Pancreas (tissue), 10 donors: Measurements from ENCODE around the gene RER1. TPM values are rescaled to one million over a fixed set of nuclear protein-coding genes. Genes with fewer than 3 reads are reported as not detected.
A peak's percentile ranks its signal among the peaks of the same experiment; 100 is the strongest.

Experiments
- ATAC-seq, 4 donors: fragments of 200-7000 bp; cut with Tn5 transposase; one replicate each; pipeline versions ENCODE4 v1.8.0 to v1.9.1; 2020; ENCODE audit warnings: mild to moderate bottlenecking in 4 of 4, moderate library complexity in 4 of 4
- DNase-seq, 6 donors: peaks; one replicate each; pipeline ENCODE4 v3.0.0-alpha.2; 2020
- FAIRE-seq: peaks from 2 replicates; lab custom pipeline; 2012; peaks lifted over from hg19 to GRCh38; lab: Jason Lieb, UNC
- H3K27ac ChIP-seq, 4 donors: fragments of 200-600 bp; sonication (generic); 1 replicate in 3 of 4; 2 replicates in 1 of 4; pipeline versions ENCODE4 v1.5.0 to v1.8.0; 2020
- H3K27me3 ChIP-seq, 4 donors: fragments of 200-600 bp; one replicate each; pipeline ENCODE4 v1.8.0; 2021
- H3K36me3 ChIP-seq, 3 donors: fragments of 200-600 bp; sonication (generic) in 1 of 3; one replicate each; pipeline versions ENCODE4 v1.5.0 to v1.8.0; 2020 to 2021
- H3K4me1 ChIP-seq, 3 donors: fragments of 200-600 bp; one replicate each; pipeline ENCODE4 v1.8.0; 2021
- H3K4me3 ChIP-seq, 4 donors: fragments of 200-600 bp; sonication (generic) in 2 of 4; one replicate each; pipeline versions ENCODE4 v1.5.0 to v1.8.0; 2020 to 2021
- H3K9me3 ChIP-seq, 4 donors: fragments of 200-600 bp; one replicate each; pipeline ENCODE4 v1.8.0; 2021
- WGBS, 2 donors: extraction: QIAGEN DNeasy Blood & Tissue Kit; methylation state at CpG; one replicate each; pipeline ENCODE4 v1.1.7; 2013; 5-methylcytosine and 5-hydroxymethylcytosine counted together
- intact Hi-C, 3 donors: fragments of 100-400 bp; cut with DNase I; formaldehyde crosslinking; loops; one replicate each; pipeline versions ENCODE4 v1.11.1 to v1.14.2; 2022
- polyA plus RNA-seq, 2 donors: library from polyadenylated mRNA; stranded (reverse); fragments of 200-250 nt; gene quantifications; one replicate each; pipeline ENCODE4 v1.2.3, GENCODE V29; 2013
- total RNA-seq, 6 donors: library from RNA; stranded (reverse); fragmentation: NEBNext Ultra II Directional in 4 of 6; extraction: Animal tissue kit (Norgen Biotek cat#: 25700) in 4 of 6; gene quantifications; one replicate each; pipeline versions ENCODE4 v1.2.1 to v1.2.4, GENCODE V29; 2021 to 2023
- TF ChIP-seq, protein P1 (sequence below), 4 donors: fragments of 200-600 bp; sonication (generic) in 3 of 4; IDR thresholded peaks; one replicate each; pipeline versions ENCODE4 v1.5.0 to v1.8.0; 2021; ENCODE audit warnings: antibody characterized with exemption in 4 of 4
- donor health status: healthy with polysubstance abuse.
- donor health status: DM: no; HTN: no; CAD: no; lungs with moderate emphysema.
- donor health status: DM: no; HTN: no; CAD: no.
- donor health status: control.
- donor health status: control.
- donor health status: Bipolar disorder and iron deficiency.
- donor health status: DM: yes; HTN: yes; CAD: no.
- donor health status: DM: no; HTN: no; CAD: no.
- donor health status: DM: no; HTN: no; CAD: no.
- donor health status: DM: yes; HTN: yes; CAD: no.

RER1 gene
- total and polyA plus RNA-seq, 8 donors = 54.8 to 84.2 (median 70.6) TPM

GRCh38 chr1:2344744-2345296 is 46.8 kb upstream of the RER1 start:
- 83 to 89% methylated on average over 29 of the region's 29 CpGs for WGBS, 2 donors
- H3K27me3 ChIP-seq = no peaks in the 10 kb centered on the region
- no peak for FAIRE-seq
- H3K27ac ChIP-seq = no peak overlapping the region
- H3K36me3 ChIP-seq = no peaks in the 10 kb centered on the region
- intact Hi-C loops = no loop called here
- no peaks in the 10 kb centered on the region for H3K4me1 ChIP-seq
- no peak overlapping the region for H3K4me3 ChIP-seq
- no peaks in the 10 kb centered on the region for H3K9me3 ChIP-seq
- DNase-seq = peak in 3 of 6 donors; percentile 24 to 47 (median 35)
- TF ChIP-seq, protein P1, sequence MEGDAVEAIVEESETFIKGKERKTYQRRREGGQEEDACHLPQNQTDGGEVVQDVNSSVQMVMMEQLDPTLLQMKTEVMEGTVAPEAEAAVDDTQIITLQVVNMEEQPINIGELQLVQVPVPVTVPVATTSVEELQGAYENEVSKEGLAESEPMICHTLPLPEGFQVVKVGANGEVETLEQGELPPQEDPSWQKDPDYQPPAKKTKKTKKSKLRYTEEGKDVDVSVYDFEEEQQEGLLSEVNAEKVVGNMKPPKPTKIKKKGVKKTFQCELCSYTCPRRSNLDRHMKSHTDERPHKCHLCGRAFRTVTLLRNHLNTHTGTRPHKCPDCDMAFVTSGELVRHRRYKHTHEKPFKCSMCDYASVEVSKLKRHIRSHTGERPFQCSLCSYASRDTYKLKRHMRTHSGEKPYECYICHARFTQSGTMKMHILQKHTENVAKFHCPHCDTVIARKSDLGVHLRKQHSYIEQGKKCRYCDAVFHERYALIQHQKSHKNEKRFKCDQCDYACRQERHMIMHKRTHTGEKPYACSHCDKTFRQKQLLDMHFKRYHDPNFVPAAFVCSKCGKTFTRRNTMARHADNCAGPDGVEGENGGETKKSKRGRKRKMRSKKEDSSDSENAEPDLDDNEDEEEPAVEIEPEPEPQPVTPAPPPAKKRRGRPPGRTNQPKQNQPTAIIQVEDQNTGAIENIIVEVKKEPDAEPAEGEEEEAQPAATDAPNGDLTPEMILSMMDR (IDR thresholded peaks at IDR 0.05) = no peak
- ATAC-seq = no peak

- DNase-seq (peak in 3 of 6 donors; percentile 9 to 57 (median 49)), ATAC-seq (no peak), FAIRE-seq (no peak)
- no peak overlapping the region for H3K27ac ChIP-seq
- H3K4me3 ChIP-seq = no peak overlapping the region
- no peaks in the 10 kb centered on the region for H3K27me3 ChIP-seq
- no peaks in the 10 kb centered on the region for H3K4me1 ChIP-seq
- no peaks in the 10 kb centered on the region for H3K36me3 ChIP-seq
- TF ChIP-seq, protein P1 (IDR thresholded peaks at IDR 0.05) = no peak
- 71 to 78% methylated on average over 23 to 24 of the region's 24 CpGs for WGBS, 2 donors
- intact Hi-C loops = no loop called here
- H3K9me3 ChIP-seq = no peaks in the 10 kb centered on the region
Measured at GRCh38 chr1:2345297-2346075, 46.2 kb upstream of the RER1 start.

DNA sequence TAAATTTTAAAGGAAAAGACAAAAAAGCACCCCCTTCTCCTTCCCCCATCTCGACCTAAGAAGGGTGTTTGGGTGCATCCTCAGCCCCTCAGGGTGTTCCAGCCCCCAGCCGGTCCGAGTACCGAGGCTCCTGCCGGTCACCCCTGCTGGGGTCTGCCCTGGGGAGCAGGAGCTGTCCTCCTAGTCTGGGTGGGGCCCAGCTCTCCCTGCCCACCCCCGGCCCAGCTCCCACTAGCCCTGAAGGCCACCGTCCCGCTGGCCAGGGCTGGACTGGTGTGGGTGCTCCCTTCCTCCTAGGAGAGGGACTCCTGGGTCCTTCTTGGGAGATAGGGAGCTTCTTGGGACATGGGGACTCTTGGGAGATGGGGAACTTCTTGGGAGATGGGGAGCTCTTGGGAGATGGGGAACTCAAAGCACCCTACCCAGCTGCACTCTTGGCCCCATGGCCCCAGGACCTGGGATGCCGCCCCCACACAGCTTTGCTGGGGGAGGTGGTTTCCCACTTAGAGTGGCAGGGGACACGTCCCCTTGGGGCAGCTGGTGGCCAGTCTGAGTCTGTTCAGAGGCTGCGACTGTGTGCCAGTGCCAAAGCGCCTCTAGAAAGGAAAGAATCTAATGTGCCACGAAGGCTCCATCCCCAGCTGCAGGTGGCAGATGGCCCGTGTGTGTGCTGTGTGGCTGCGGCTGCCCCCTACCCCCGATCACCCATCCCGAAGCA is 44.8 kb upstream of the RER1 start:
- Histone ChIP-seq H3K36me3 (no peaks in the 10 kb centered on the region), H3K4me1 (no peaks in the 10 kb centered on the region), H3K27ac (no peak overlapping the region), H3K27me3 (no peaks in the 10 kb centered on the region), H3K4me3 (no peak overlapping the region), H3K9me3 (no peaks in the 10 kb centered on the region)
- DNase-seq (peak in 3 of 6 donors; percentile 16 to 50 (median 40)), ATAC-seq (no peak), FAIRE-seq (no peak)
- intact Hi-C loops = no loop called here
- WGBS, 2 donors = 76 to 82% methylated on average over 17 of the region's 17 CpGs
- TF ChIP-seq, protein P1 (IDR thresholded peaks at IDR 0.05) = no peak

GRCh38 chr1:2347409-2347785 is 44.2 kb upstream of the RER1 start:
- Histone ChIP-seq H3K27me3 (no peaks in the 10 kb centered on the region), H3K36me3 (no peaks in the 10 kb centered on the region), H3K9me3 (no peaks in the 10 kb centered on the region), H3K4me1 (no peaks in the 10 kb centered on the region), H3K4me3 (no peak overlapping the region), H3K27ac (no peak overlapping the region)
- FAIRE-seq (no peak), ATAC-seq (peak in 1 of 4 donors; percentile 36), DNase-seq (peak in 3 of 6 donors; percentile 21 to 54 (median 35))
- TF ChIP-seq, protein P1 (IDR thresholded peaks at IDR 0.05) = no peak
- 31 to 43% methylated on average over 13 of the region's 13 CpGs for WGBS, 2 donors
- intact Hi-C loops = no loop called here
